Activated naive CD4-positive, alpha-beta T cell treated with anti-CD3 and anti-CD28 coated beads for 36 hours (primary cell): ENCODE measurements around the gene BMP6. TPM values are rescaled to one million over a fixed set of nuclear protein-coding genes. Genes with fewer than 3 reads are reported as not detected.
"Not testable (repeated sequence)": the region's sequence is repeated elsewhere in the genome, so short reads cannot be mapped to it uniquely, and the experiment has no call there.

Experiments used
- CTCF ChIA-PET: fragments of 350-600 bp; sonication (Branson Sonifier 250); formaldehyde crosslinking; loops from one replicate; lab custom pipeline; 2021; ENCODE audit warnings: antibody characterized with exemption; lab: Charles Lee
- DNase-seq: peaks from one replicate; pipeline ENCODE4 v3.0.0-alpha.2; 2020
- H3K27ac Mint-ChIP-seq: one replicate; pipeline ENCODE4 v1.8.0; 2021; ENCODE audit warnings: mild to moderate bottlenecking, mixed read lengths
- H3K27me3 Mint-ChIP-seq: one replicate; pipeline ENCODE4 v1.8.0; 2021; ENCODE audit warnings: low read depth, mixed read lengths
- H3K36me3 Mint-ChIP-seq: one replicate; pipeline ENCODE4 v1.8.0; 2021; ENCODE audit warnings: low read depth, mixed read lengths
- H3K4me1 Mint-ChIP-seq: one replicate; pipeline ENCODE4 v1.8.0; 2021; ENCODE audit warnings: low read depth, mixed read lengths
- H3K4me3 Mint-ChIP-seq: one replicate; pipeline ENCODE4 v1.8.0; 2021; ENCODE audit warnings: mild to moderate bottlenecking, moderate library complexity, mixed read lengths
- H3K9me3 Mint-ChIP-seq: one replicate; pipeline ENCODE4 v1.8.0; 2021; ENCODE audit warnings: mixed read lengths
- intact Hi-C: fragments of 100-400 bp; cut with micrococcal nuclease; formaldehyde crosslinking; loops from one replicate; pipeline ENCODE4 v1.15.1; 2023
- total RNA-seq, 2 experiments: library from RNA; stranded (reverse); gene quantifications; one replicate each; pipeline ENCODE4 v1.2.3, GENCODE V29; 2021

BMP6 gene
- total RNA-seq, 2 experiments from 2014 or later = 0.32 to 0.36 TPM

DNA sequence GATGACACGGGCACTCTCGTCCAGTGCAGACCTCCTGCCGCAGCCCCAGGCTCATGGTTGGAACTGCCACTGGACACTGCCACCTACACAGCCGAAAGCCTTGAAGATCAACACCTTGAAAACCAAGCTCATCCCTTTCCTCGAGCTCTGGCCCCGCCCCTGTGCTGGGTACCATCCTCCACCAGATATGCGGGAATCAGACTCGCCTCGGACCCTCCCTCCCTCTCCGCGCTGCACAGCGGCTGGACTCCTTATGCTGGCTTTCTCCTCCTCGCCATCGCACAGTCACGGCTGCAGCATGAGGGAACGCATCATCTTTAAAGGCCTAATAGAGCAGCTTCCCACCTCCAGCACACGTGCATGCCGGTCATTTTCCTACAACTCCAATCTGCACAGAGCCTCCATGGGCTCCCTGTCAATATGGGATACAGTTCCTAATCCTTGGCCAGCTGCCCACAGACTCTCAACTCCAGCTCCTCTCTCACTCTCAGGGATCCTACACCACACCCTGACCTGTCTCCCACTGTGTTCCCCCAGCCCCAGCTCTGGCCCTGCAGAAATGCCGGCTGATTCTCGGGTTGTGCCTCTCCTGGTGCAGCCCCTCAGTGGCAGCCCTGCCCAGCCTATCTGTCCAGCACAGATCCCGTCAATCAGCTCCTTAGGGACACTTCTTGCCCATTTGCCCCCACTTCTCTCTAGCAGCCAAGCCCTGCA is 161.5 kb downstream of the BMP6 start:
- CTCF ChIA-PET = no interaction called here
- H3K27me3 Mint-ChIP-seq = no peaks in the 10 kb centered on the region
- peaks cover 76% of the 10 kb centered on the region for H3K36me3 Mint-ChIP-seq
- no peak overlapping the region for H3K4me3 Mint-ChIP-seq
- H3K9me3 Mint-ChIP-seq = no peaks in the 10 kb centered on the region
- intact Hi-C loops = loop anchor here (10.0 kb wide), 1 partner anchor 583 kb away; no protein-coding TSS in a partner anchor
- H3K27ac Mint-ChIP-seq = no peak overlapping the region
- no peak for DNase-seq
- no peaks in the 10 kb centered on the region for H3K4me1 Mint-ChIP-seq

DNA sequence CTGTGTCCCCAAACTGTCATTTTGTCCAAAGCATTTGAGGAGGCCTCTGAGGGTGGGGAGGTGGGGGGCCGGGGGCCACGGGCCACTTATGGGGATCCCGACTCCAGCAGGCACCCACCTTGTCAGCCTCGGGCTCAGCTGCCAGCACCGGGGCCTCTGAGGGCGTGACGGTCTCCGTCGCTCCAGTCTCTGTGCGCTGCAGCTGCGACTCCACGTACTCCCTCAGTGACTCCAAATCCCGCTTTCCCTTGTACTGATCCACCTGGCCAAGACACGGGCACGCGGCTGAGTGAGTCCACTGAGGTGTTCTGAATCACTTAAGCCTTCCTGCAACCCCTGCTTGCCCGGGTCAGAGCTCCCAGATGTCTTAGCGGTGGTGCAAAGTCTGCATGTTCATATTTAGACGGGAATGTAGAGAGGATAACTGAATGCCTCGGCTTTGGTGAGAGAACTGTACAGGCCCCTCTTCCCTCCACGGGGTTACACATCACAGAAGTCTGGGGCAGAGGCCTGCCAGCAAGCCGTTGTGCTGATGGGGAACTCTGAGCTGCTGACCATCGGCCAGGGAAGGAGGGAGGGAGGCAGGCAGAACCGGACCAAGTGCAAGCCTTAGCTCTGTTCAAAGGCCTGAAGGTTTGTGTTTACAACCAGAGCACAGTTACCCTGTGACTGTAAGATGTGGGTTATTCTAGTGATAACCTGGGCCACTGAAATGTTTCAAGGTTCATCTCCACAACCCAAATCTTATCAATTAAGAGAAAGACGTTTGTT is 162.9 kb downstream of the BMP6 start:
- H3K27ac Mint-ChIP-seq = no peak overlapping the region
- no peaks in the 10 kb centered on the region for H3K4me1 Mint-ChIP-seq
- CTCF ChIA-PET = no interaction called here
- no peak for DNase-seq
- no peaks in the 10 kb centered on the region for H3K27me3 Mint-ChIP-seq
- H3K9me3 Mint-ChIP-seq = no peaks in the 10 kb centered on the region
- H3K36me3 Mint-ChIP-seq = peaks cover 75% of the 10 kb centered on the region
- no peak overlapping the region for H3K4me3 Mint-ChIP-seq
- intact Hi-C loops = loop anchor here (10.0 kb wide), 1 partner anchor 584 kb away; no protein-coding TSS in a partner anchor

DNA sequence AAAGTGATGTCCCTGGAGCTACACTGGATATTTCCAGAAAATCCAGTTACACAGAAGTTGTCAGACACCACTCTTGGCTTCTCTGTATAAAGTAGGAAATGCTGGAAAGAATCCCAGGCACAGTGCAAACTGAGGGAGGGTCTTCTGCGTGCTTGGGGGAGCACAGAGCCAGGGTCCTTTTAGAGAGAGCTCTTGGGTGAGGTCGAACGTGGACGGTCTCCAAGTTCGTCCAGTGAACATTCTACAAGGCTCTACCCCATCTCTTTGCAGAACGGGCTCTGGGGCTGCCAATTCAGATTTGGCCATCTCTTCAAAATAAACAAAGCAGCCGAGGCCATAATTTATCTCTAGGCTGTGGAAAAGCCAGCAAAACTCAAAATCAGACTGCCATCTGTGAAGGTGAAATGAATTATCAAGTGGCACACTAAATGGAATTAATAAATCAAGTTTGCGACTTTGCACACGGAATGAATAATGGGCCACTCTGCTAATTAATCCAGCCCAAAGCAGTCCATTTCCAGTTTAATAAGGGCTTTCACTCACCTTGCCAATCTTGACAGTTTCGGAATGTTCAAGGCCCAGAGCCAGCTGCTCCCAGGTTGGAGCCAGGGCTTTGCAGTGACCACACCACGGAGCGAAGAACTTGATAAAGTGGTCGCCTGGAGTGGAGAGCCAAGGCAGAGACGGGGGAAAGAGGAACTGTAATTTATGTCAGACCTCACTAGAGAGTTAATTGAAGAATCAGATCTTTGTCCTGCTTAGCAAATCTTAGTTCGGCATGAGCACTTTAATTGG is 165.4 kb downstream of the BMP6 start:
- H3K27me3 Mint-ChIP-seq = no peaks in the 10 kb centered on the region
- H3K27ac Mint-ChIP-seq = no peak overlapping the region
- no peaks in the 10 kb centered on the region for H3K9me3 Mint-ChIP-seq
- H3K36me3 Mint-ChIP-seq = peaks cover 70% of the 10 kb centered on the region
- no peak overlapping the region for H3K4me3 Mint-ChIP-seq
- CTCF ChIA-PET = no interaction called here
- DNase-seq = no peak
- H3K4me1 Mint-ChIP-seq = no peaks in the 10 kb centered on the region
- intact Hi-C loops = no loop called here

DNA sequence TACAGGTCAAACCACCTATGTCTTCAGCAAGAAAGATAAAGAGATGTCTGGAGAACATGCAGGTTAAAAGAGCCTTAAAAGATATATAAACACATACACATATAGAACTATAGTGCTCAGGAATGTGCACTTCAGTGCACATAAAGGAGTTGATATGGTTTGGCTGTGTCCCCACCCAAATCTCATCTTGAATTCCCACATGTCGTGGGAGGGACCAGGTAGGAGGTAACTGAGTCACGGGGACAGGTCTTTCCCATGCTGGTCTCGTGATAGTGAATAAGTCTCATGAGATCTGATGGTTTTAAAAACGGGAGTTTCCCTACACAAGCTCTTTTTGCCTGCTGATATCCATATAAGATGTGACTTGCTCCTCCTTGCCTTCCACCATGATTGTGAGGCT is 166.5 kb downstream of the BMP6 start:
- H3K36me3 Mint-ChIP-seq = peaks cover 64% of the 10 kb centered on the region
- H3K4me1 Mint-ChIP-seq, H3K27me3 Mint-ChIP-seq, H3K27ac Mint-ChIP-seq, DNase-seq, H3K4me3 Mint-ChIP-seq, intact Hi-C loops, H3K9me3 Mint-ChIP-seq: not testable (repeated sequence)
- CTCF ChIA-PET = interaction anchor here (0.6 kb wide), 1 partner anchor 14 kb away, joined by 4 read pairs; no protein-coding TSS in a partner anchor

DNA sequence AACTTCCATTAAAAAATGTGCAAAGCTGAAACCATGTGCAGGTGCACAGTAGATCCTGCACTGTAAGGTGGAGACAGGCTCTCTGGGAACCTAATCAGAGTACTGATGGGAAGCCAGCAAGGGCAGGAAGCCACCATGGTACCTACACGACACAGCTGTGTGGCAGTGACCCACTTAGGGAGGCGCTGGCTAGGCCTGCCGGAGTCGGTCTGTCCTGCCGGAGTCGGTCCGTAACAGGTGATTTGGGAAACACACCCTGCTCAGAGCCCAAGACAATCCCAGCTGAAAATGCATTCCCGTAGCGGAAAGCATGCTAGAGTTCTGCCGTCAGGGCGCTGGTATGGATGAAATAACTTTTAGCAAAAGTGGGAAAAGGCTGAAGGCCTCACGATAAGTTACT is 167.4 kb downstream of the BMP6 start:
- H3K4me3 Mint-ChIP-seq = no peak overlapping the region
- intact Hi-C loops = no loop called here
- CTCF ChIA-PET = no interaction called here
- H3K36me3 Mint-ChIP-seq = peaks cover 64% of the 10 kb centered on the region
- no peaks in the 10 kb centered on the region for H3K27me3 Mint-ChIP-seq
- DNase-seq = no peak
- no peaks in the 10 kb centered on the region for H3K4me1 Mint-ChIP-seq
- no peaks in the 10 kb centered on the region for H3K9me3 Mint-ChIP-seq
- no peak overlapping the region for H3K27ac Mint-ChIP-seq

DNA sequence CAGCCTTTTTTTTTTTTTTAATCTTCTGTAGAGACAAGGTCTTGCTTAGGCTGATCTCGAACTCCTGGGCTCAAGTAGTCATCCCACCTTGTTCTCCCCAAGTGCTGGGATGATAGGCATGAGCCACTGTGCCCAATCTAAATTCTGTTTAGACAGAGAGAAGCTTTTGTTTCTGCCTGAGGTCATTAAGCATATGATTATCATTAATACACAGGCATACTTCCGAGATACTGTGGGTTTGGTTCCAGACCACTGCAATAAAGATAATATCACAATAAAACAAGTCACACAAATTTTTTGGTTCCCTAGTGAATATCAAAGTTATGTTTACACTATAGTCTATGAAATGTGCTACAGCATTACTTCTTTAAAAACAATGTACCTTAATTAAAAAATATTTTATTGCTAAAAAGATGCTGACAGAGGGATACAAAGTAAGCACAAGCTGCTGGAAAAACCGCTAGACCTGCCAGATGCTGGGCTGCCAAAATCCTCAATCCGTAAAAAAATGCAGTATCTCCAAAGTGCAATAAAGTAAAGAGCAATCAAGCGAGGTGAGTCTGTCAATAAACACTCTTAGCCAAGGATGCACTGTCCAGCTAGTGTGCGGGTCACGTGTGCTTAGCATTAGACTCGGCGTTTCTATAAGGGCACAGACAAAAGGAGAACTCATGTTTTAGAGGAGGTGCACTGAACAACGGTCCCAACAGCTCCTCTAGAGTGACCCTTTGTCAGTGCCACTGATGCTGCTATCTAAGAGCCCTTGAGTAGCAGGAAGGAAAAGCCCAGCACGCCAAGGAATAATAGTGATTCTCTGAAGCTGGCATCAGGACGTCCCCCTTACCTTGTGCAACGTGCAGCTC is 168.6 kb downstream of the BMP6 start:
- Mint-ChIP-seq H3K27ac (no peak overlapping the region), H3K4me1 (no peaks in the 10 kb centered on the region), H3K36me3 (peaks cover 69% of the 10 kb centered on the region), H3K27me3 (no peaks in the 10 kb centered on the region), H3K9me3 (no peaks in the 10 kb centered on the region), H3K4me3 (no peak overlapping the region)
- no peak for DNase-seq
- intact Hi-C loops = no loop called here
- CTCF ChIA-PET = no interaction called here

DNA sequence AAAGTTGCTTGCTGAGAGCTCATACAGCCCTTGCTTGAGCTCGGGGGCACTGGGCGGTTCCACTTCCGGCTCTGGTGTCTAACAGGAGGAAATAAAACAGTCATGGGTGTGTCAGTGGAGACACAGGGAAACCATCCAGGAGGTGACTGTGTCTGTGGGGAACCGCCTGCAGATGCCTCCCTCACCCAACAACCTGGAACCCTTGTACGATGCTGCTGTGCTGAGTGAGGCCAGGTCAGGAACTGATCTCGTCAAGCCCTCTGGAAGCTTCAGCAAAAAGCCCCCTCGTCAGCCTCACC is 169.2 kb downstream of the BMP6 start:
- Mint-ChIP-seq H3K4me3 (no peak overlapping the region), H3K36me3 (peaks cover 69% of the 10 kb centered on the region), H3K27ac (no peak overlapping the region), H3K9me3 (no peaks in the 10 kb centered on the region), H3K4me1 (no peaks in the 10 kb centered on the region), H3K27me3 (no peaks in the 10 kb centered on the region)
- no peak for DNase-seq
- intact Hi-C loops = no loop called here
- CTCF ChIA-PET = no interaction called here

DNA sequence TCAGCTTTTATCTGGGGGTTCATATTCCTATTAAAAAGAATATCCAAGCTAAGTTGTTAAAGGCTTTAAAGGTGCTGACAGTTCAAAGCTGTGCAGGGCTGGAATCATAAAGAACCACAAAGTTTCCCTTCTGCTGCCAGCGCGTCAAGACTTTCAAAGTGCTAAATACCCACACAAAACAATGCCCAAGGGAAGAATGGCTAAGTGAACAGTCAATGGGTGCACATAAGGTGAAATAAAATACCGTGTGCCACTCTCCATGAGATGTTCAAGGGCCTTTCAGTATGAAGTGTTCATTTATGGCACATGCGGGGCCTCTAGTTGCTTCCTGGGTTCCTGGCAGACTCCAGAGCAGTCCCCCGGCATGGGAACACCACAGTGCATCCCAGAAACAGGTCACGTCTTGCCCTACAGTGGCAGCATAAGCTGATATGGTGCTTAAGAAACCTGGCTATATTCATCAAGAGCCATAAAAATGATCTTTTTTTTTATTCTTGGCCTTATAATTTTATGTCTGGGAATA is 170.6 kb downstream of the BMP6 start:
- Mint-ChIP-seq H3K4me3 (no peak overlapping the region), H3K36me3 (peaks cover 62% of the 10 kb centered on the region), H3K27ac (no peak overlapping the region), H3K4me1 (no peaks in the 10 kb centered on the region), H3K9me3 (no peaks in the 10 kb centered on the region), H3K27me3 (no peaks in the 10 kb centered on the region)
- intact Hi-C loops = no loop called here
- DNase-seq = no peak
- CTCF ChIA-PET = no interaction called here

DNA sequence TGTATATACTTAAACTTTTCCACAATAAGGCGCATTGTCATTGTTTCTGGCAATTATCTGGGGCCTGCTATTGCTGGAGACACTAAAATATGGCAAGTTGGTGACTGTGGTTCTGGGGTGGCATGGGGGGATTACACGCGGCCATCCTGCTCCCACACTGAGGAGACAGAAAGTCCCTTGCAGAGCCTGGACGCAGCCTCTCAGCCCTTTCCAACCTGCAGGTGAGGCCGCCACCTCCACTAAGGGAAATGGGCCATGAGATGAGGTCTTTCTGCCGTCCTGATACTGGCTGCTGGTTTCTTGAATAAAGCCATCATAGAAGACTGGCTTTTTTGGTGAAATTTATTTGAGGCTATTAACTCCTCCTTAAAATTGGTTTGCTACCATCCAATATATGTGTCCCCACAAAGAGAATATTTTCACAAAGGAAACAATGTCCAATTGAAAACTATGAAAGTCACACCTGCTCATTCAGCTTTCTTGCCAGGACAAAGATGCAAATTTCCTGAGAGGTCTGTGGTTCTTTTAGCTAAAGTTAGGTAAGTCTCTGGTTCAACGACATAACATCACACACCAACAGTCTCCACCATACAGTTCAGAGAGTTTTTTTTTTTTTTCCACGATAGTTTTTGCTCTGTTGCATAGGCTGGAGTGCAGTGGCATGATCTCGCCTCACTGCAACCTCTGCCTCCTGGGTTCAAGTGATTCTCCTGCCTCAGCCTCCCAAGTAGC is 171.7 kb downstream of the BMP6 start:
- CTCF ChIA-PET = interaction anchor here (0.6 to 0.7 kb wide), 2 partner anchors 104 to 122 kb away, joined by 3 to 4 read pairs; no protein-coding TSS in a partner anchor
- Mint-ChIP-seq H3K27ac (no peak overlapping the region), H3K4me1 (no peaks in the 10 kb centered on the region), H3K27me3 (no peaks in the 10 kb centered on the region), H3K9me3 (no peaks in the 10 kb centered on the region), H3K4me3 (no peak overlapping the region), H3K36me3 (peaks cover 56% of the 10 kb centered on the region)
- no peak for DNase-seq
- intact Hi-C loops = no loop called here

DNA sequence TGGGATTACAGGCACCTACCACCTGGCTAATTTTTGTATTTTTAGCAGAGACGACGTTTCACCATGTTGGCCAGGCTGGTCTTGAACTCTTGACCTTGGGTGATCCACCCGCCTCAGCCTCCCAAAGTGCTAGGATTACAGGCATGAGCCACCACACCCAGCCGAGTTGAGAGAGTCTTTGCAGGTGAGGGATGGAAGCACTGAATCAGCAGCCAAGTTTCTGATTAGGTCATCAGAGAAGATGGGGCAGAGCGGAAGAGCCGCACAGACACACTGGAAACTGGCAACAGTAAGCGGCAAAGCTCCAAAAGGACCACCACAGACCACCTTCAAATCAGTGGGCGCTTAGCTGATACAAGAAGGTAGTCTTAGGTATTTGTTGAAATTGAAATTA is 172.3 kb downstream of the BMP6 start:
- intact Hi-C loops, H3K4me1 Mint-ChIP-seq, H3K9me3 Mint-ChIP-seq, DNase-seq, H3K4me3 Mint-ChIP-seq, H3K27me3 Mint-ChIP-seq, H3K27ac Mint-ChIP-seq: not testable (repeated sequence)
- peaks cover 52% of the 10 kb centered on the region for H3K36me3 Mint-ChIP-seq
- CTCF ChIA-PET = interaction anchor here (0.6 to 0.7 kb wide), 2 partner anchors 103 to 121 kb away, joined by 3 to 4 read pairs; no protein-coding TSS in a partner anchor
